GM19395 (cell line): ENCODE results near the gene EIF1.
"Not testable (repeated sequence)": the region's sequence is repeated elsewhere in the genome, so short reads cannot be mapped to it uniquely, and the experiment has no call there.

Experiments used
- ATAC-seq: cut with Tn5 transposase; IDR thresholded peaks from one replicate; pipeline ENCODE4 v1.9.1; 2021; ENCODE audit warnings: mild to moderate bottlenecking, moderate library complexity; ENCODE audit not compliant: unreplicated experiment

The EIF1 gene

DNA sequence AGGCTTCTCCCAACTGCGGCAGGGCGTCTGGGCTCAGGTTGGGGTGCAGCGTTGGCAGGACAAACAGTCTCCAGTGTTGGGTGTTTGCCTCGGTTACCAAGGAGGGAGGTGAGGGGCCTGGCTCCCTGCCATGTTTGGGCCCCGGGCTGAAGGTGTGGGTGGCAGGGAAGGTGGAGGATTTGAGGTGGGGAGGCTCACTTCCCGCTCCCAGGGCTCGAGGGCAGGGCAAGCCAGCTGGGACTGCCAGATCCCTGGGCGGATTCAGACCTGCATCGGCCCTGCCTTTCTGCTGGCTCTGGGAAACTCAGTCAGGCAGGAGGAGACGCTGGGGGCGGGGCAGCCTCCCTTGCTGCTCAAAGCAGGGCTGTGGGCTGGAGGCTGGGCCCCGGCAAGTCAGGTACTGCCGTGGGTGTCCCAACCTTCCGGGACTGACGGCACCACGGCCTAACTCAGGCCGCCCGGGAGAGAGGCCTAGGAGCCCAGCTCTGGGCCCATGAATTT is 33.0 kb upstream of the EIF1 start:
- no peak for ATAC-seq

DNA sequence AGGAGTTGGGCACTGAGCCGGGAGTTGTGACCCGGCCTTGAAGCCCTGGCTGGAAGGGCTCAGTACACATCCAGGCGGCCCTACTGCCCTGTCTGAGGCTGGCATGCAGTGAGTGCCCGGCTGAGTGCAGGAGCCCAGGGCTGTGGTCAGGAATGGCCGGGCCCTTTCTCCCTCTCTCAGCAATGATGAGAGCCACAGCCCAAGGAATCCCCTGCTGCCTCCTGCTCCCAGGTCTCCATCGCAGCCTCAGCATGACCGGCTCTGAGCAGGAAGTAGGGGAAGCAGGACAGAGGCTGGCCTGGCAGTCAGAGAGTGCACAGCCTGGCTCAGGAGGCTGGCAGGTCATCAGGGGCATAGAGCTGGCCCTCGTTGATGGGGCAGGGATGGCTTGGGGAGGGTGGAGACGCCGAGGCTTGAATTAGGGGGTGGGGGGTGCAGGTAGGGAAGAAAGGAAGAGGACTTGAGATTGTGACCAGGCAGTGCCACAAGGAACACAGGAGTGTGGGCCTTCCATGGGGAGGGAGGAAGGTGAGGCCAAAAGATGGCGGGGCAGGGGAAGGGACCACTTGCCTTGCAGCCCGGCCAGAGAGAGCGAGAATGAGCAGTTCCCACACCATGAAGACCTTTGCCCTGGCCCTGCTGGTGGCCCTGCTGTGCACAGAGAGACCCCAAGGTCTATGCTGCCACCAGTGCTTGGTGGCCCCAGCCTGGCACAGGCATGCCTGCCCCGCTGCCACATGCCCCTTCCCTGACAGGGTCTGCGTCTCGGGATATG is 32.2 kb upstream of the EIF1 start:
- no peak for ATAC-seq

DNA sequence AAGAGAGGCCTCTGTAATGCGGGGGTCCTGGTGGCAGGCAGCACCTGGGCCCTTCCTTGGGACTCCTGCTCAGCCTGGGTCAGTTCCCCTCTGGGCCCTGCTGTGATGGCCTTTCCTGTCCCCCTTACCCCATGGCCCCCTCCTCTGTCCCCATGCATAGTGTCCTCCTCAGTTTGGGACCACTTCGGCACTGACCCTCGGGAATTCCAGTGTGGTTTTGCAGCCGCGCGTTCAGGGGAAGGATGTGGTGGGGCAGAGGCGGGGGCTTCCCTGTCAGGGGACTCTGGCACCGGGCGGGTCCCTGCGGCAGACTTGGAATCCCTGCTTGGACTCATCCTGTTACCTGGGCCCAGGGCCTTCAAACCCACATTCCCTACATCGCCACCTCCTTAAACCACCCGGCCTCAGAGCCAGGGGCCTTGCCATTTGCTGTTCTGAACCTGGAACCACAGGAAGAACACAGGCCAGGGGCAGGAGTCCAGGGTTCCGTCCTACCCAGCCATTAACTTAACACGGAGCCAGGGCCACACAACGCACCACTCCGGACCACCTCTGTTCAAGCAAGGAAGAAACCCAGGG is 31.4 kb upstream of the EIF1 start:
- ATAC-seq = no peak

DNA sequence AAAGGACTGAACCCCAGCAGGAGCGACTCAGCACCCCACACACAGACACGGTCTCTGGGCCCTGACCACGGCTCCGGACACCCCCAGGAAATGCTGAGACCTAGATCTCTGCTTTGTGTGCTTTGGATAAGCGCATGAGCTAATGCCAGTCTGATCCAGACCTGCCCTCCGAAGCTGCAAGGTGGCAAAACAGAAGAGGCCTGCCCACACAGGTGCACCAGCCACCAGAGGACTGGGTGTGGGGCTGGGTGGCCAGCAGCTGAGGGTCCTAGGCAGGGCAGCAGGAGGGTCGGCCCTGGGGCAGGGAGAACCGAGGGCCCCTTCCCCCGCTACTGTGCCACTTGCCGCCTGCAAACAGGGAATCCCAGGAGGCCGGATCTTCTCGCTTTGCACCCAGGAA is 30.7 kb upstream of the EIF1 start:
- no peak for ATAC-seq

DNA sequence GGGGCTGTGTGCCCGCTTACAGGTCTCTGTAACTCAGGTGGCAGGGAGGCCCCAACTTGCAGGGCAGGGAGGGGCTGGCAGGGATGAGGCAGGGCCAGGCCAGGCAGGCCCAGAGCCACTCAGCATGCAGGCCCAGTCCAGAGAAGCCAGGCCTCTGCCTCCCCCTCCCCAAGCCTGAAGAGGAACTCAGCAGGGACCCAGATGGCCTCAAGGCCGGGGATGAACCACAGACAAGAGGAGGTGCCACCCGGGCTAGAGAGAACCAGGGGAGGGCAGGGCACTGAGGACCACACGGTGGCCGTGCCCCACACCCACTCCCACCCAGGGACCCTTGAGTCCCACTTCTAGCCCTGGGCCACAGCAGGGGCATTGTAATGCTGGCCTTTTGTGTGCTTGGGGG is 29.8 kb upstream of the EIF1 start:
- ATAC-seq = no peak

DNA sequence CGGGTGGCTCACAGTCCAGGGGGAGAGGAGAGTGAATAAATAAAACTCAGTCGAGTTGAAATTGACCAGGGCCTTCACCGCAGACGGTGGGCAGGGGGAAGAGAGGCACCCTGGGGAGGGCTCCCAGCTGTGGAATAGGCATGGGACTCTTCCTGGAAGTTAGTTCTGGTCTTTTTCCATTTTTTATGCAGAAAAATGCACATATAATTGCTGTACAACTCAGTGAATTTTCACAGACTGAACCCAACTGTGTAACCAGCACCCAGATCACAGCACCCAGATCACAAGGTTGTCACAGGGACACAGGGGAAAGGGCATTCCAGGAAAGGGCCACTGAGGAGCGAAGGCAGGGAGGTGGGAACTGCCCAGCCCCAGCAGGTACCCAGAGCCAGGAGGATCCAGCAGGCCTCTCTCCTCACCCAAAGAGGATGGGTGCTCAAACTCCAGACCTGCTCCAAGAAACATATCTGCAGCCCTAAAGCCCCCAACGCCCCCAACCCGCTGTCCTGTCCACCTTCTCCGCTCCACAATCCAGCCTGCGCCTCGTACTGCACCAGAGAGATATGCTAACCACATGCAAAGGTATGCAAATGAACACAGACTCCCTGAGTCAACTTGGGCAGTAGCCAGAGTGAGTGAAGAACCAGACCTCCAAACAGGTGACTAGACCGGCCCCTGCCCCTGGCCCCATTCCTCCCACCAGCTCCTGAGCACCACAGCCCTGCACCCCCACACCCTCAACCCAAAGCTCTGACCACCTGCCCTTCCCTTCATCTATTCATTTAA is 29.1 kb upstream of the EIF1 start:
- no peak for ATAC-seq

DNA sequence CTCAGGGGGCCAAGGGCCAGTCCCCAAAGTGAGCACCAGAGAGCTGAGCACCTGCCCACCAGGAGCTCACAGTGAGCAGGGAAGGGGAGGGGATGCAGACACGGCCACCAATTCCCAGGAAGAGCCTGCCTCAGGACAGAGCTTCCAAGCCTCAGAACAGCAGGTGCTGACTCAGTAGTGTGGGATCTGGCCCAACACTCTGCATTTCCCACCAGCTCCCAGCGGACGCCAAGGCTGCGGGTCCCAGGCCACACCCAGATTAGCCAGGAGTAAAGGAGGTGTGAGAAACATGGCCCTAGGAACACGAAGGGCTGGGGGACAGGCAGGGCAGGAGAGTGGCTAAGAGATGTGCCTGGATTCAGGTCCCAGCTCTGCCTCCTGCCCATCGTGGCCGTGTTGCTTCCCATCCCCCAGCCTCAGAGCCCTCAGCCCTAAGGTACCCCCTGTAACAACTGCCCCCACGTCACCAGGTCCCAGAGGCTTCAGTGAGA is 28.4 kb upstream of the EIF1 start:
- no peak for ATAC-seq

DNA sequence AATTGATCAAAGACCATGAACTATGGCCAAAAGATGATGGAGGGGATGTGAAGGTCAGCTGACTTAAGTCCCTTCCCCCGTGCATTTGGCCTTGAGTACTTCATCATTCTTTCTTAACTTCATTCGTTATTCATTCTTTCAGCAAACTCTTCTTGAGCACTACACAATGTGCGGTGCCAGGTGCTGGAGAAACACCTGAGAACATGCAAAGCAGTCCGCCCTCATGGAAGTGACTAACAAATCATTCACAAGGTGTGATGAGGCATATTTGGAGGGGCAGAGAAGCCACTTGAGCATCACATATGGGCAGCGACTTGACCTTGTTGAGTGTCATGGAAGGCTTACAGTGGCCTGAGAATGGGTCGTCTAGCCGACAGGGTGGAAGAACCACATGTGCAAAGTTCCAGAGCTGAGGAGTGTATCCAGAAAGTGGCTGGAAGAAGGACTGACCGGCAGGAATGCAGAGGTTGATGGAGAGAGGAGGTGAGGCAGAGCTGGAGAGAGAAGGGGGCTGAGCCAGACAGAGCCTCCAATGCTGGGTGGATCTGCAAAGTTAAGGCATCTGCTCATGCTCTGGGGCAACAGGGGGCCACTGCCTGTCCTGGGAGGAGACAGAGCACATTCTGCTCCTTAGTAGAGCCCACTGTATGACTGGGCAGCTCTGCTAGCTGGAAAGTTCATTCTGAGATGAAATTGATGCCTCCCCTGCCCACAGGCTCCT is 25.1 kb upstream of the EIF1 start:
- ATAC-seq = no peak

DNA sequence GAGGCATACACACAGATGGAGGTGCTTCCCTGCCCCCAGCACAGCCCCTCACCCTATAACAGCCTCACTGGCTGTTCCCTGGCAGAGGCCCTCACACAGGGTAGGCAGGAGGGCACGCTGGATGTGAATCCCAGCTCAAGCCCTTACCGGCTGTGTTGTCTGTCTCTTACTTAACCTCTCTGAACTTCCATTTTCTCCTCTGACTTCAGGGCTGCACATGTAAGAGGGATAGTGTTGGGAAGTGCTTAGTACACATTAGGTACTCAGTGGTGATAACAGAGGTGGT is 24.6 kb upstream of the EIF1 start:
- no peak for ATAC-seq

DNA sequence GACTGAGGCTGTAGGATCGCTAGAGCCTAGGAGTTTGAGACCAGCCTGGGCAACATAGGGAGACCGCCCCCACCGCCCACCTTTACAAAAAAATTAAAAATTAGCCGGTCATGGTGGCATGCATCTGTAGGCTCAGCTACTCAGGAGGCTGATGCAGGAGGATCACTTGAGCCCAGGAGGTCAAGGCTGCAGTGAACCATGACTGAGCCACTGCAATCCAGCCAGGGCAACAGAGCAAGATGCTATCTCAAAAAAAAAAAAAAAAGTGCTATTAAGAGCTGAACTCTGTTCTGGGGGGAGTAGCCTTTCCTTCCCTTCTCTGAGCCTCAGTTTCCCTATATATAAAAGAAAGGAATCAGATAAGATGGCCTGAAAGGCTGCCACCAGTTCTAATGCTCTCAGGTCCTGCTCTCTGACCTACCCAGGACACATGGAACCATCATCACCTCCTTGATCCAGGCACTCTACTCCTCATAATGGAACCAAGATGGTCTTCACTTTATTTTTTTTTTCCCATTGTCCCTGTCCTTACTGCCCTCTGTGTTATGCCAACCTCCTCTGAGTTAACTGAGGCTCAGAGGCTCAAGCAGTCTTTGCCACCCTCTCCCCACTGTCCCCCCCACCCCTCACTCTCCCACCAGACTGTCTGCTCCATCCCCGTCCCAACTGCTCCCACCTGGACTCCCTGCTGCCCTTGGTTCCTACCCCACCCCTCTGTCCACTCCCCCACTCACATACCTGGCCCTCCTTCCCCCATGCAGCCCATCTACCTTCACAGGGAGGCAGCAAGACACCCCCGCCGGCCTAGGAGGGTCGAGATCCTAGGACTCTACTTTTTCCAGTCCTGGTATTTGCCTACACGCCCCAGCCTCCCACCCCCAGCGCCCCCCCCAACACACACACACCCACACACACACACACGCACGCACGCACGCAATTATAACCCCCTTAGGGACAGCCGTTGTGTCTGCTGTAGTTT is 23.8 kb upstream of the EIF1 start:
- no peak for ATAC-seq

DNA sequence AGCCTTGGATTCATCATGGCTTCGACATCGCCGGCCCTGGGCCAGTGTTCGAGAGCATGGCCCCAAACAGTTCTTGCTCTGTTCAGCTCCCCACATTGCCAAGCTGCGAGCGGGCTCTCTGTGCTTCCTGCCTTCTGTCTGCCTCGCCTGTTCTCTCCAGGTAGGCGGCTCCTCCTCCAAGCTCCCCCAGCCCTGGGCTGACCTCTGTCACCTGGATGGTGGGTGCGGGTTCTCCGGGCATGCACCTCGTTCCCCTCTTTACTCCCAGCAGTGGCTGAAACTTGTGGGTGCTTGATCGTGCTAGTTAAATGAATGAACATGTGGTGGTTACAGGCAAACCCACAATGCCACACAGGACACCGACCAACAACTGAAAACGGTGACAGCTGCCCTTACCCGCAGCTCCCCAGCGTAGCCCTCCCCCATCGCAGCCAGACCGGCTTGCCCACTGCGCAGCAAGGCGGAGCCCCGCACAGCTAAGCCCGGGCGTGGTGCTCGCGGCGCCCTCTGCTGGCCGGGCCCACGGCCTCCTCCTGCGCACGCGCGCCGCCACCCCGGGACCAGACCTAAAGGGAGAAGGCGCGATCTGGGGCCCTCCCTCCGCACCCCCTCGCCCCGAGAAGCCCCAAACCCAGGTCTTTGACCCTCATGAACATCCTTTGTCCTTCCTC is 23.0 kb upstream of the EIF1 start:
- ATAC-seq = peak; percentile 63

DNA sequence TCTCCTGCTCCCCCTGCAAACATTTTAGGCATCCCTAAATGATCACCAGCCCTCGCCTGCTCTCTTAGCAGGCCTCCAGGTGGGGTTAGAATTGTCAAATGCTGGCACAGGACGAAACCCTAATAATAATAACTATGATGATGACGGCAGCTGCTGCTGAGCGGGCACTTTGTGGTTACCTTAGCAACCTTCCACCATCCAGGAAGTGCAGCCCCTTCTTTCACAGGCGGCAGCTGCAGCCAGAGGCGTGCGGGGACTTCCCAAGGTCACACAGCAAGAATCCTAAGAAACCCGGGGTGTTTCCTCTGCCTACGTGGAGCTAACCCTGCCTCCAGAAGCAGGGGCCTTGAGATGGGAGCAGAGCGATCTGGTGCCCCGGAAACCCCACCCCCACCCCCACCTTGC is 22.4 kb upstream of the EIF1 start:
- peak; percentile 45 for ATAC-seq

DNA sequence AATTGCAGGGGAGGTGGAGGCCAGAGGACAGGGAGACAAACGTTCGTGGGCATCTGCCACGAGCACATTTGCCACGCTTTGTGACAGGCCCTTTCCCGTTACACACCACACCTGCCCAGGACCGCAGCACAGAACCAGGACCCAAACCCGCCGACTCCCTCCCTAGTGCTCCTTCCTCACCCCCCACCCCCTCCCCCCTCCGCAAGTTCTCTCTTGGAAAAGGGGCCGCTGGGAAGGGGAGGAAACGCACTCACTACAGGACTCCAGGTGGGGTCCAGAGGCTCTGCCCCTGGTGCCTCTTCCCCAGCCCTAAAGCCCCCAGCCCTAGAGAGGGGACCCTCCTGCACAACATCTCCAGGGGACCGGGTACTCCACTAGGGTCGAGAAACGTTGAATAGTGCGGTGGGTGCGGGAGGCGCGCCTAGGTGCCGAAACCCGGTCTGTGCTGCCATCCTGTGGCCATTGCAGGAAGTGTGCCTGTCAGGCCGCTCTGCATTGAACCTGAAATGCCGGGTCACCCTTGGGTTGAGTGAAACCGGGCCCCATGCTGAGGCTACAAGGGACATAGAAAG is 21.9 kb upstream of the EIF1 start:
- ATAC-seq = peak; percentile 49

DNA sequence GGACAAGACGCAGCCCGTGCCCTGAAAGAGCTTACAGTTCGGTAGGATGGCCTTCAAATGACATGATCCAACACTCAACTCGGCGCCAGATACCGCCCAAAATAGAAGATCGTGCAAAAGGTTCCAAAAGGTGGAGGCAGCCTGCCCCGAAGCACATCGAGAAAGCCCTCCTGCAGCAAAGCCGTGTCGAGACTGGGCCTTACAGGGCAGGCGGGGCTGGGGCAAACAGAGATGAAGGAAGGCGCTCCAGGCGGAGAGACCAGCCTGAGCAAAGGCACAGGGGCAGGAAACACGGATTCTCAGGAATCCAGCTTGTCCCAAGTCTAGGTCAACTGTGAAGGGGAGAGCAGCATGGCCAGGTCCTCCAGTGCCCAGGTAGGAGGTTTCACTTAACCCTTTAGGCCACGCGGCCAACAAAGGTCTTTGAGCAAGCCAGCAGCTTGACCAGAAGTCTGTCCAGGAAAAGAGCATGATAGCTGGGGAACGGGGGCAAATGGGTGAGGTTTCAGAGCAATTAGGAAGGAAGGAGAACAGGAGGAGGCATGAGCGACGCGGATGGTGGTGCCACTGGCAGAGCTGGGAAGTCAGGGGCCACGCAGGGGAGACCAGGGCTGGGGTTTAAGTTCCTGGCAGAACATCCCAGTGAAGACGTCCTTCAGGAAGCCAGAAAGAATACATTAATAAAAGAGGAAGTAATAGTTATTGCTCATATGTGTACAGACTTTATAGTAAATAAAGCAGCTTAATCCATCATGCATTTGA is 21.2 kb upstream of the EIF1 start:
- ATAC-seq = no peak

DNA sequence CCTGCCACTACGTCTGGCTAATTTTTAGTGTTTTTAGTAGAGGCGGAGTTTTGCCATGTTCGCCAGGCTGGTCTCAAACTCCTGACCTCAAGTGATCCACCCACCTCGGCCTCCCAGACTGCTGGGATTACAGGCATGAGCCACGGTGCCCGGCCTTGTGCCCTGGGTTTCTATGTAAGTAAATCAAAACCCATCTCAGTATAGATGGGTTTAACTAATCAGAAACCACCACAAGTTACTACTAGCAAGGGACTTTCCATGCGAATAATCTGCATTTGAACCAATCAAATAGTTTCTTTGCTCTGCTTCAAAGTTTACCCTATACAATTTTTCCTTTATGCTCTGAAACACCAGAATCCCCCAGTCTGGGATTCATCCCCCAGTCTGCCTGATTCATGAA is 16.5 kb upstream of the EIF1 start:
- no peak for ATAC-seq

DNA sequence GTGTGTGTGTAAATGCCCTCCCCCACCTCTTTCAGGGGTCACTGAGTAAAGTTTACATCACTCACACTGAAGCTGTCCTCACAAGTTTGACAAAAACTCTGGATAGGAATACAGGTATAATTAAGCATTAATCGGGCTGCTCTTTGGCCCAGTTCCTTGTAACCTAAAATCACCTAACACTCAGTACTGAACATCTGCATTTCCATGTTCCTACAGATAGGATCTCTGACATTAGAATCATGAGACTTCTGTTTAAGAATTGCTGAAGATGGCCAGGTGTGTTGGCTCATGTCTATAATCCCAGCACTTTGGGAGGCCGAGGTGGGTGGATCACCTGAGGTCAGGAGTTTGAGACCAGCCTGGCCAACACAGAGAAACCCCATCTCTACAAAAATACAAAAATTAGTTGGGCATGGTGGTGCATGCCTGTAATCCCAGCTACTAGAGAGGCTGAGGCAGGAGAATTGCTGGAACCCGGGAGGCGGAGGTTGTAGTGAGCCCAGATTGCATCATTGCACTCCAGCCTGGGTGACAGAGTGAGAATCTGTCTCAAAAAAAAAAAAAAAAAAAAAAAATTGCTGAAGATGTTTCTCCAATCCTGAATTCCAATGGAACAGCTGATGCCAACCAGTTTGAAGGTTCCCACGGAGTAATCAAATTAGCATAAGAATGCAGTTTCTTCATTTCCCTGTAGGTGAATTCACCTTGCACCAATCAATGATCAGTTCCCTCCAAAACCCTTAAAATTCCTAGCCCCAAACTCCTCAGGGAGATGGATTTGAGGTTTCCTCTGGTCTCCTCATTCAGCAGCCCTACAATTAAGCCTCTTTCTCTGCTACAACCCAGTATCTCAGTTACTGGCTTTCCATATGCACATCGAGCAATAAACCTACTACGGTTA is 13.3 kb upstream of the EIF1 start:
- ATAC-seq = not testable (repeated sequence)

DNA sequence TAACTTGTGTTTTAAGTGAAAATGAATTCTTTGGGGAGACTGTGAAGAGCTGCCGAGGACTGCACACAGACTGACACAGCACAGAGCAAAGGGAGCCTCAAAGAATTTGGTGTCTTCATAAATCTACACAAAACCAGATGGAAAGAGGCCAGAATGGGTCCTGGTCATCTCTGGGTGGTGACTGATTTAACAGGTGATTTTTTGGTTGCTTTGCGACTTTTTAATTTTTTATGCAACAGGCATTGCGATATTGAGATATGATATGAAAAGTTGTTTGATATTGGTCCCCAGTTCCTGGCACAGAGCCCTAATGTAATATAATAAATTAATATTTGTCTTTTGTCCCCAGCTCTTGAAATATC is 12.6 kb upstream of the EIF1 start:
- ATAC-seq = no peak
